ENCODE results near the gene ADCY5.

ADCY5 gene

GRCh38 chr3:123457841-123458240 lies 9.0 kb upstream of the ADCY5 start:
- no peak for DNase-seq

- DNase-seq, result no peak
Measured at GRCh38 chr3:123453675-123454074, 4.8 kb upstream of the ADCY5 start.

GRCh38 chr3:123451186-123451585 lies 2.3 kb upstream of the ADCY5 start:
- no peak for DNase-seq

- no peak for DNase-seq
Measured at GRCh38 chr3:123449997-123450604, 1.2 kb upstream of the ADCY5 start.

- peak; percentile 21 for DNase-seq
Measured at GRCh38 chr3:123449102-123449996, 459 bp upstream of the ADCY5 start.

GRCh38 chr3:123447749-123448517 lies 957 bp downstream of the ADCY5 start:
- DNase-seq, result peak; percentile 64

- DNase-seq, result no peak
Measured at GRCh38 chr3:123447416-123447748, 1.5 kb downstream of the ADCY5 start.

GRCh38 chr3:123446610-123447109 lies 2.2 kb downstream of the ADCY5 start:
- no peak for DNase-seq

GRCh38 chr3:123446210-123446609 lies 2.7 kb downstream of the ADCY5 start:
- no peak for DNase-seq

GRCh38 chr3:123445702-123446101 lies 3.2 kb downstream of the ADCY5 start:
- no peak for DNase-seq

- no peak for DNase-seq
Measured at GRCh38 chr3:123444744-123445143, 4.1 kb downstream of the ADCY5 start.

- DNase-seq, result no peak
Measured at GRCh38 chr3:123444023-123444422, 4.9 kb downstream of the ADCY5 start.

- no peak for DNase-seq
Measured at GRCh38 chr3:123442908-123443307, 6.0 kb downstream of the ADCY5 start.

- DNase-seq, result no peak
Measured at GRCh38 chr3:123442125-123442524, 6.8 kb downstream of the ADCY5 start.

GRCh38 chr3:123439806-123440580 lies 8.9 kb downstream of the ADCY5 start:
- no peak for DNase-seq

GRCh38 chr3:123432832-123433523 lies 15.9 kb downstream of the ADCY5 start:
- no peak for DNase-seq

- DNase-seq, result no peak
Measured at GRCh38 chr3:123431658-123432324, 17.1 kb downstream of the ADCY5 start.

- DNase-seq, result no peak
Measured at GRCh38 chr3:123431007-123431657, 17.8 kb downstream of the ADCY5 start.

GRCh38 chr3:123430266-123430665 lies 18.6 kb downstream of the ADCY5 start:
- no peak for DNase-seq

GRCh38 chr3:123429362-123430125 lies 19.3 kb downstream of the ADCY5 start:
- DNase-seq, result no peak
